ENCODE data around the gene CARMIL1. TPM values are rescaled to one million over a fixed set of nuclear protein-coding genes. Genes with fewer than 3 reads are reported as not detected.

Gene CARMIL1
- total and polyA plus RNA-seq, 4 experiments from 2014 or later, result 0.08 to 3.5 (median 2.4) TPM

DNA sequence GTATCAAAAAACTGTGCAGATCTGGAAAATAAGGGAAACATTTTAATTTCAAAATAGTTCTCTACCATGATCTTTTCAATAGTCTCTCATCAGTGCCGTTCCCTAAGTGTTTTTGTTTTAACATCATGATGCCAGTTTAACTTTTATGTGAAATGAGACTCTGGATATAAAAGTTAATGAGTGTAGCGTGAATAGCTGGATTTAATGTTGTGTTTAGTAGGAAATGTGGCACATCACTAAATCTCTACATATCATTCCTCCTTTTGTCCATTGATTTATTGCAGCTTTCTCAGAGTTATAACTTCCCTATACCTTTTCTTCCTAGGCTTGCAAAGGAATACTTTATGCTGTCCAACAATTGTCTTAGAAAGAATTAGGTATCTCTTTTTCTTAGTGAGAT, 291.4 kb downstream of the CARMIL1 start:
- no peak overlapping the region for H3K27ac ChIP-seq (ENCODE audit: low read depth, low read length)
- no peaks in the 10 kb centered on the region for H3K27me3 Mint-ChIP-seq
- intact Hi-C loops (cut with micrococcal nuclease), result no loop called here
- no peak overlapping the region for H3K4me3 Mint-ChIP-seq
- no peaks in the 10 kb centered on the region for H3K9me3 ChIP-seq (ENCODE audit: control insufficient read depth in 1 of 2, low read length in 2 of 2)
- DNase-seq, result no peak
- ChIA-PET POLR2A (ENCODE audit: partially characterized antibody) (no interaction called here), CTCF (ENCODE audit: partially characterized antibody) (no interaction called here)
- no peaks in the 10 kb centered on the region for H3K4me1 ChIP-seq (ENCODE audit: insufficient read depth, low read length)
- no peak overlapping the region for H3K27ac Mint-ChIP-seq
- H3K36me3 Mint-ChIP-seq, result no peaks in the 10 kb centered on the region
- no peaks in the 10 kb centered on the region for H3K27me3 ChIP-seq (ENCODE audit: insufficient read depth, low read length)
- H3K4me3 ChIP-seq (ENCODE audit: low read length in 2 of 2), result no peak overlapping the region
- no peaks in the 10 kb centered on the region for H3K4me1 Mint-ChIP-seq
- no peaks in the 10 kb centered on the region for H3K36me3 ChIP-seq (ENCODE audit: insufficient read depth, low read length)
- H3K9me3 Mint-ChIP-seq, result no peaks in the 10 kb centered on the region

- Histone ChIP-seq H3K4me1 (ENCODE audit: insufficient read depth, low read length) (peaks cover 16% of the 10 kb centered on the region), H3K27ac (ENCODE audit: low read depth, low read length) (no peak overlapping the region), H3K9me3 (ENCODE audit: control insufficient read depth in 1 of 2, low read length in 2 of 2) (no peaks in the 10 kb centered on the region), H3K36me3 (ENCODE audit: insufficient read depth, low read length) (no peaks in the 10 kb centered on the region), H3K27me3 (ENCODE audit: insufficient read depth, low read length) (no peaks in the 10 kb centered on the region), H3K4me3 (ENCODE audit: low read length in 2 of 2) (no peak overlapping the region)
- H3K36me3 Mint-ChIP-seq, result no peaks in the 10 kb centered on the region
- POLR2A ChIA-PET (ENCODE audit: partially characterized antibody), result no interaction called here
- H3K9me3 Mint-ChIP-seq, result no peaks in the 10 kb centered on the region
- intact Hi-C loops (cut with micrococcal nuclease), result no loop called here
- CTCF ChIA-PET (ENCODE audit: partially characterized antibody), result no interaction called here
- H3K4me1 Mint-ChIP-seq, result peaks cover 9 to 14% (median 12%) of the 10 kb centered on the region in 4 donors
- H3K27me3 Mint-ChIP-seq, result no peaks in the 10 kb centered on the region
- no peak overlapping the region for H3K27ac Mint-ChIP-seq
- DNase-seq, result no peak
- no peak overlapping the region for H3K4me3 Mint-ChIP-seq
Measured at GRCh38 chr6:25576919-25577318, 297.7 kb downstream of the CARMIL1 start.

DNA sequence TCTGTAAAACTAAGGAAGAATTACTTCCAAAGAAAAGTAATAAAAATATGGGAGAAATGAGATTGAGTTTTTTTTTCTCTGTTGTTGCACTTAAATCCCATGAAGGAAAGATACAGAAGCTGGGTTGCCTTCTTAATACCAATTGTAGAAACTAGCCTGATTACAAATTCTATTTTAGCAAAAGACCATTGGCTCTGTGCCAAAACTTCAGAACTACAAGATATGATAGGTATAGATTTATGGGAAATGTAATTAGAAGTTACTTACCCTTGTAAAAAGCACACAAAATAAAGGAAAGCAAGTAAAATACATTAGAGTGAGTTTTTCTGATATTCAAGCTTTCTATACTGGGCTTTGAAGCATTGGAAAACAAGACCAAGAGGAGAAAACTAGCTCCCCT, 299.4 kb downstream of the CARMIL1 start:
- Histone ChIP-seq H3K9me3 (ENCODE audit: control insufficient read depth in 1 of 2, low read length in 2 of 2) (no peaks in the 10 kb centered on the region), H3K4me3 (ENCODE audit: low read length in 2 of 2) (no peak overlapping the region), H3K36me3 (ENCODE audit: insufficient read depth, low read length) (no peaks in the 10 kb centered on the region), H3K27ac (ENCODE audit: low read depth, low read length) (no peak overlapping the region), H3K4me1 (ENCODE audit: insufficient read depth, low read length) (peaks cover 16% of the 10 kb centered on the region), H3K27me3 (ENCODE audit: insufficient read depth, low read length) (no peaks in the 10 kb centered on the region)
- H3K36me3 Mint-ChIP-seq, result peaks cover 0 to 4% of the 10 kb centered on the region in 2 donors
- DNase-seq, result no peak
- H3K4me1 Mint-ChIP-seq, result peaks cover 9 to 20% (median 14%) of the 10 kb centered on the region in 4 donors
- ChIA-PET CTCF (ENCODE audit: partially characterized antibody) (interaction anchor here (1.5 kb wide), 1 partner anchor 22 kb away, joined by 6 read pairs; no protein-coding TSS in a partner anchor), POLR2A (ENCODE audit: partially characterized antibody) (no interaction called here)
- no peak overlapping the region for H3K27ac Mint-ChIP-seq
- no peaks in the 10 kb centered on the region for H3K9me3 Mint-ChIP-seq
- no peak overlapping the region for H3K4me3 Mint-ChIP-seq
- intact Hi-C loops (cut with micrococcal nuclease), result no loop called here
- H3K27me3 Mint-ChIP-seq, result no peaks in the 10 kb centered on the region

GRCh38 chr6:25579391-25579883, 300.3 kb downstream of the CARMIL1 start:
- peaks cover 0 to 4% of the 10 kb centered on the region in 2 donors for H3K36me3 Mint-ChIP-seq
- POLR2A ChIA-PET (ENCODE audit: partially characterized antibody), result no interaction called here
- DNase-seq, result no peak

GRCh38 chr6:25579902-25580495, 300.8 kb downstream of the CARMIL1 start:
- DNase-seq, result peak in 1 of 5 donors; percentile 12
- ChIA-PET POLR2A (ENCODE audit: partially characterized antibody) (no interaction called here), CTCF (ENCODE audit: partially characterized antibody) (interaction anchor here (1.2 to 1.6 kb wide), 4 partner anchors 9 to 24 kb away, joined by 3 to 6 read pairs (median 3); no protein-coding TSS in a partner anchor)
- H3K27me3 Mint-ChIP-seq, result no peaks in the 10 kb centered on the region
- intact Hi-C loops (cut with micrococcal nuclease), result no loop called here
- H3K9me3 Mint-ChIP-seq, result no peaks in the 10 kb centered on the region
- no peaks in the 10 kb centered on the region for H3K27me3 ChIP-seq (ENCODE audit: insufficient read depth, low read length)
- no peak overlapping the region for H3K27ac ChIP-seq (ENCODE audit: low read depth, low read length)
- peaks cover 16% of the 10 kb centered on the region for H3K4me1 ChIP-seq (ENCODE audit: insufficient read depth, low read length)
- peak overlapping the region; percentile 30 to 76 (median 61) for H3K4me3 Mint-ChIP-seq
- H3K36me3 ChIP-seq (ENCODE audit: insufficient read depth, low read length), result no peaks in the 10 kb centered on the region
- H3K4me3 ChIP-seq (ENCODE audit: low read length in 2 of 2), result peak overlapping the region in 1 of 2 donors; percentile 16
- H3K4me1 Mint-ChIP-seq, result peaks cover 9 to 20% (median 14%) of the 10 kb centered on the region in 4 donors
- H3K27ac Mint-ChIP-seq, result peak overlapping the region; percentile 2 to 76 (median 26)
- H3K9me3 ChIP-seq (ENCODE audit: control insufficient read depth in 1 of 2, low read length in 2 of 2), result no peaks in the 10 kb centered on the region
- peaks cover 0 to 4% of the 10 kb centered on the region in 2 donors for H3K36me3 Mint-ChIP-seq

More at GRCh38 chr6:25579391-25579883, 300.3 kb downstream of the CARMIL1 start:
- Histone ChIP-seq H3K4me1 (ENCODE audit: insufficient read depth, low read length) (peaks cover 16% of the 10 kb centered on the region), H3K9me3 (ENCODE audit: control insufficient read depth in 1 of 2, low read length in 2 of 2) (no peaks in the 10 kb centered on the region), H3K27me3 (ENCODE audit: insufficient read depth, low read length) (no peaks in the 10 kb centered on the region), H3K36me3 (ENCODE audit: insufficient read depth, low read length) (no peaks in the 10 kb centered on the region), H3K4me3 (ENCODE audit: low read length in 2 of 2) (no peak overlapping the region), H3K27ac (ENCODE audit: low read depth, low read length) (no peak overlapping the region)
- CTCF ChIA-PET (ENCODE audit: partially characterized antibody), result interaction anchor here (1.3 to 1.6 kb wide), 3 partner anchors 10 to 23 kb away, joined by 3 to 6 read pairs (median 3); no protein-coding TSS in a partner anchor
- H3K27ac Mint-ChIP-seq, result peak overlapping the region in 2 of 7 donors; percentile 43 to 76
- no peaks in the 10 kb centered on the region for H3K9me3 Mint-ChIP-seq
- H3K27me3 Mint-ChIP-seq, result no peaks in the 10 kb centered on the region
- H3K4me1 Mint-ChIP-seq, result peaks cover 9 to 20% (median 14%) of the 10 kb centered on the region in 4 donors
- peak overlapping the region in 3 of 8 donors; percentile 30 to 76 (median 72) for H3K4me3 Mint-ChIP-seq
- intact Hi-C loops (cut with micrococcal nuclease), result no loop called here

GRCh38 chr6:25582101-25582500, 302.9 kb downstream of the CARMIL1 start:
- Mint-ChIP-seq H3K4me3 (no peak overlapping the region), H3K4me1 (peaks cover 9 to 20% (median 14%) of the 10 kb centered on the region in 4 donors), H3K27me3 (no peaks in the 10 kb centered on the region), H3K9me3 (no peaks in the 10 kb centered on the region), H3K36me3 (peaks cover 0 to 4% of the 10 kb centered on the region in 2 donors), H3K27ac (no peak overlapping the region)
- H3K27me3 ChIP-seq (ENCODE audit: insufficient read depth, low read length), result no peaks in the 10 kb centered on the region
- peaks cover 16% of the 10 kb centered on the region for H3K4me1 ChIP-seq (ENCODE audit: insufficient read depth, low read length)
- no peak for DNase-seq
- H3K36me3 ChIP-seq (ENCODE audit: insufficient read depth, low read length), result no peaks in the 10 kb centered on the region
- no peaks in the 10 kb centered on the region for H3K9me3 ChIP-seq (ENCODE audit: control insufficient read depth in 1 of 2, low read length in 2 of 2)
- CTCF ChIA-PET (ENCODE audit: partially characterized antibody), result interaction anchor here (1.2 kb wide), 1 partner anchor 27 kb away, joined by 4 read pairs; no protein-coding TSS in a partner anchor
- no peak overlapping the region for H3K27ac ChIP-seq (ENCODE audit: low read depth, low read length)
- intact Hi-C loops (cut with micrococcal nuclease), result no loop called here
- POLR2A ChIA-PET (ENCODE audit: partially characterized antibody), result no interaction called here
- no peak overlapping the region for H3K4me3 ChIP-seq (ENCODE audit: low read length in 2 of 2)

DNA sequence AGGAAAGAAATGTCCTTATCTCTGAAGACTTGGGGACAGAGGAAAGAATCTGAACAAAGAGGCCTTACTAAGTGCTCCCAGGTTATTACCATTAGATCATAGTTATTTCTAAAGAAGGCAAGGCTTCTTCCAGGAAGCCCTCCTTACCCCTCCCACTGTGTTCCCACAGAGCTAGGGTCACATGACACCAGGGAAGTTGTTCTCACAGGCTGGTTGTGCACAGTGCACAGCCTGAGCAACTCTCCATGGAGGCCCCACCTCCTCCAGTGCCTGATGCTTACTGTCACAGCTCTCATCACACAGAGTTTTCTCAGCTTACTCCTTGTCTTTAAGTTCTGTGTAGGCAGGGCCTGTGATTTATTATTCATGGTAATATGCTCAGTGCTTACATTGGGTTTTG, 303.9 kb downstream of the CARMIL1 start:
- ChIA-PET POLR2A (ENCODE audit: partially characterized antibody) (no interaction called here), CTCF (ENCODE audit: partially characterized antibody) (interaction anchor here (1.2 kb wide), 1 partner anchor 17 kb away, joined by 4 read pairs; no protein-coding TSS in a partner anchor)
- no peaks in the 10 kb centered on the region for H3K9me3 ChIP-seq (ENCODE audit: control insufficient read depth in 1 of 2, low read length in 2 of 2)
- H3K36me3 ChIP-seq (ENCODE audit: insufficient read depth, low read length), result no peaks in the 10 kb centered on the region
- peaks cover 9 to 20% (median 14%) of the 10 kb centered on the region in 4 donors for H3K4me1 Mint-ChIP-seq
- H3K9me3 Mint-ChIP-seq, result no peaks in the 10 kb centered on the region
- H3K4me3 ChIP-seq (ENCODE audit: low read length in 2 of 2), result no peak overlapping the region
- DNase-seq, result no peak
- peaks cover 0 to 4% of the 10 kb centered on the region in 2 donors for H3K36me3 Mint-ChIP-seq
- no peak overlapping the region for H3K27ac Mint-ChIP-seq
- H3K4me3 Mint-ChIP-seq, result no peak overlapping the region
- H3K4me1 ChIP-seq (ENCODE audit: insufficient read depth, low read length), result peaks cover 16% of the 10 kb centered on the region
- intact Hi-C loops (cut with micrococcal nuclease), result no loop called here
- H3K27me3 Mint-ChIP-seq, result no peaks in the 10 kb centered on the region
- H3K27ac ChIP-seq (ENCODE audit: low read depth, low read length), result no peak overlapping the region
- no peaks in the 10 kb centered on the region for H3K27me3 ChIP-seq (ENCODE audit: insufficient read depth, low read length)
